Panc1 (cell line): ENCODE measurements around the gene CHMP1B. TPM values are rescaled to one million over a fixed set of nuclear protein-coding genes. Genes with fewer than 3 reads are reported as not detected.

ENCODE experiments used
- ATAC-seq: fragments of 200-7000 bp; cut with Tn5 transposase; 2 replicates; pipeline ENCODE4 v1.9.1; 2020; ENCODE audit warnings: mild to moderate bottlenecking, moderate library complexity
- BruUV-seq: library from RNA; stranded (reverse); fragments of 400-500 nt; replicated peaks from 2 replicates; lab custom pipeline; 2021; lab: Mats Ljungman, UMichigan
- CTCF ChIA-PET: fragments of 300-600 bp; sonication (Branson Sonifier 250); formaldehyde crosslinking; loops from one replicate; lab custom pipeline; 2022; ENCODE audit warnings: antibody characterized with exemption; lab: Charles Lee
- POLR2A ChIA-PET: fragments of 300-600 bp; sonication (Branson Sonifier 250); formaldehyde crosslinking; loops from one replicate; lab custom pipeline; 2022; ENCODE audit warnings: antibody characterized with exemption; lab: Charles Lee
- DNase-seq: peaks from one replicate; pipeline ENCODE4 v3.0.0-alpha.2; 2010; ENCODE audit warnings: low read depth, low spot score
- H3K27ac ChIP-seq: 2 replicates; pipeline ENCODE4 v1.5.1; 2011; ENCODE audit warnings: mild to moderate bottlenecking, low read length, inconsistent platforms
- H3K27me3 ChIP-seq: fragments of 200-500 bp; sonication (Bioruptor generic); 2 replicates; pipeline ENCODE4 v1.6.0; 2014; ENCODE audit warnings: low read length, inconsistent platforms; ENCODE audit not compliant: control insufficient read depth, insufficient read depth
- H3K36me3 ChIP-seq: fragments of 200-500 bp; sonication (Bioruptor generic); 2 replicates; pipeline ENCODE4 v1.5.1; 2014; ENCODE audit warnings: inconsistent platforms, mild to moderate bottlenecking, low read length, moderate library complexity; ENCODE audit not compliant: control insufficient read depth, insufficient read depth
- H3K4me1 ChIP-seq: 2 replicates; pipeline ENCODE4 v1.5.1; 2011; ENCODE audit warnings: inconsistent platforms, mild to moderate bottlenecking, low read length, moderate library complexity; ENCODE audit not compliant: control insufficient read depth, insufficient read depth
- H3K4me3 ChIP-seq, 2 experiments: 2 replicates each; pipeline ENCODE4 v1.5.1; 2011 to 2012; ENCODE audit warnings: low read depth in 2 of 2, low read length in 2 of 2, mild to moderate bottlenecking in 2 of 2, inconsistent platforms in 1 of 2, moderate library complexity in 1 of 2
- H3K9me3 ChIP-seq: fragments of 200-500 bp; sonication (Bioruptor generic); 2 replicates; pipeline ENCODE4 v1.5.1; 2014; ENCODE audit warnings: low read depth, mild to moderate bottlenecking, inconsistent platforms, low read length, moderate library complexity; ENCODE audit not compliant: control insufficient read depth, insufficient read depth
- CTCF ChIP-seq: fragments of 450-650 bp; IDR thresholded peaks from 2 replicates; pipeline ENCODE4 v1.5.1; 2017; ENCODE audit warnings: mild to moderate bottlenecking
- POLR2AphosphoS5 ChIP-seq: IDR thresholded peaks from 2 replicates; pipeline ENCODE4 v1.6.1; 2012; ENCODE audit warnings: mild to moderate bottlenecking, low read depth, low read length, moderate library complexity
- REST ChIP-seq, 2 experiments: IDR thresholded peaks; 2 replicates each; pipeline ENCODE4 v1.6.1; 2011 to 2012; ENCODE audit warnings: low read depth in 2 of 2, control low read depth in 1 of 2, low read length in 1 of 2, mild to moderate bottlenecking in 1 of 2, moderate library complexity in 1 of 2; ENCODE audit not compliant: insufficient read depth in 1 of 2
- SIN3A ChIP-seq: IDR thresholded peaks from 2 replicates; pipeline ENCODE4 v1.6.1; 2012; ENCODE audit warnings: low read depth, mild to moderate bottlenecking, low read length, moderate library complexity, borderline replicate concordance; ENCODE audit not compliant: insufficient read depth
- TCF7L2 ChIP-seq: IDR thresholded peaks from 2 replicates; pipeline ENCODE4 v1.6.1; 2011; ENCODE audit warnings: mild to moderate bottlenecking, low read depth, low read length, inconsistent platforms
- in situ Hi-C: cut with HindIII; loops from 2 replicates; pipeline ENCODE4 v1.10.0; 2016; ENCODE audit warnings: low sequenced_read_pairs, low pct_unique_long_range_greater_than_20kb
- intact Hi-C: fragments of 100-400 bp; cut with micrococcal nuclease; formaldehyde crosslinking; loops from one replicate; pipeline ENCODE4 v1.10.0; 2022; ENCODE audit not compliant: unreplicated experiment
- total RNA-seq: library from RNA; stranded (reverse); gene quantifications from one replicate; pipeline ENCODE4 v1.2.1, GENCODE V29; 2021; ENCODE audit not compliant: unreplicated experiment

CHMP1B gene
- total RNA-seq, 1 experiment from 2014 or later, result 17.1 TPM

- POLR2A ChIA-PET, result no interaction called here
- ATAC-seq, result no peak
- H3K9me3 ChIP-seq, result no peaks in the 10 kb centered on the region
Observed at GRCh38 chr18:11873670-11874340, 22.6 kb downstream of the CHMP1B start.

GRCh38 chr18:11874676-11875075, 23.5 kb downstream of the CHMP1B start:
- no peak for TF ChIP-seq SIN3A
- TF ChIP-seq CTCF, result no peak
- no peak for TF ChIP-seq REST (IDR thresholded peaks at IDR 0.05; ENCODE audit: insufficient read depth in 1 of 2, low read depth in 2 of 2, low read length in 1 of 2)
- no peak for TF ChIP-seq TCF7L2
- TF ChIP-seq POLR2AphosphoS5, result no peak
- ChIA-PET POLR2A (interaction anchor here (0.6 kb wide), 1 partner anchor 129 kb away, joined by 6 read pairs; no protein-coding TSS in a partner anchor), CTCF (no interaction called here)
- H3K27me3 ChIP-seq, result no peaks in the 10 kb centered on the region
- H3K9me3 ChIP-seq, result no peaks in the 10 kb centered on the region
- no peak for ATAC-seq
- no peak overlapping the region for H3K4me3 ChIP-seq
- H3K4me1 ChIP-seq, result no peaks in the 10 kb centered on the region
- BruUV-seq, result no TSS peak
- DNase-seq, result no peak
- in situ Hi-C loops, result no loop called here
- intact Hi-C loops, result no loop called here
- no peak overlapping the region for H3K27ac ChIP-seq
- H3K36me3 ChIP-seq, result no peaks in the 10 kb centered on the region

More at GRCh38 chr18:11873670-11874340, 22.6 kb downstream of the CHMP1B start:
- CTCF ChIA-PET, result no interaction called here
- Histone ChIP-seq H3K4me3 (no peak overlapping the region), H3K36me3 (no peaks in the 10 kb centered on the region), H3K27me3 (no peaks in the 10 kb centered on the region), H3K4me1 (no peaks in the 10 kb centered on the region), H3K27ac (no peak overlapping the region)
- no peak for DNase-seq
- BruUV-seq, result no TSS peak
- intact Hi-C loops (no loop called here), in situ Hi-C loops (no loop called here)
- TF ChIP-seq CTCF (no peak), TCF7L2 (no peak), REST (IDR thresholded peaks at IDR 0.05; ENCODE audit: insufficient read depth in 1 of 2, low read depth in 2 of 2, low read length in 1 of 2) (no peak), SIN3A (no peak), POLR2AphosphoS5 (no peak)
